Non-pigmented ciliary epithelial cell (primary cell): Measurements from ENCODE around the gene COL4A6.
"Not testable (repeated sequence)": the region's sequence is repeated elsewhere in the genome, so short reads cannot be mapped to it uniquely, and the experiment has no call there.

Source experiments
- DNase-seq: peaks from one replicate; pipeline ENCODE4 v3.0.0-alpha.2; 2010; ENCODE audit warnings: low read depth

Gene COL4A6

DNA sequence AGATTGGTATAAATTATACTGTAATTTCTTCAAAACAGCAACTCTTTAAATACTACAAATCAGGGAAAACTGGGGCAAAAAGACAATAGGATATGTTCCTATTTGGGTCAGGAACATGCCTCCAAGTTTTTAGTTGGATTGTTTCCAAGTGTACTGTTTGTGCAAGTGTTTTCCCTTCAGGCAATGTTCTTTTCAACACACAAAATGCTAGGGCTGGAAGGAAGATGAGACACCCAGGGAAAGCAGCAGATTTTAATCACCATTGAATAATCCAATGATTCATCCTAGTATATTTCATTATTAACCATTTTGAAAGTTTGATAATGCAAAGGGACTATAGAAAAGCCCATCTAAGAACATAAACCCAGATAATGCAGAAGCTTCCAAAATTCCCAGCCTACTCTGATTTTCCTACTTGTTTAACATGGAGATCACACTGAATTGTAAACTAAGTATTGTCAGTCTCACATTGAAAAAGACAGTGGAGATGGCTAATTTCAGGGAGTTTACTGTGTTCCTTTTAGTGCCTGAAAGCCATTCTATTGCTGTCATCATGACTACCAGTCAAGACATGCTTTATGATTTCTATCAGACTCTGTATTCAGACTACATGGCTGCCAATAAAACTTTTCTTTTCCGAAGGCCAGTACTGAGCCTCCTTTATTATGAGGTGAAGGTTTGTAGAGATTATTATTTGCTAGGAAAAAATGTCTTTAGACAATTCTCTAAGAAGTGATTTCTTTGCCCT is 38.6 kb downstream of the COL4A6 start:
- no peak for DNase-seq

GRCh38 chrX:108397627-108398391 is 40.4 kb downstream of the COL4A6 start:
- DNase-seq = no peak

GRCh38 chrX:108396986-108397385 is 41.2 kb downstream of the COL4A6 start:
- no peak for DNase-seq

- DNase-seq = no peak
Observed at GRCh38 chrX:108396188-108396891, 41.9 kb downstream of the COL4A6 start.

GRCh38 chrX:108390976-108391717 is 47.1 kb downstream of the COL4A6 start:
- DNase-seq = not testable (repeated sequence)

GRCh38 chrX:108384783-108385182 is 53.4 kb downstream of the COL4A6 start:
- DNase-seq = no peak

- DNase-seq = no peak
Observed at GRCh38 chrX:108380222-108380621, 58.0 kb downstream of the COL4A6 start.

GRCh38 chrX:108376821-108377220 is 61.4 kb downstream of the COL4A6 start:
- DNase-seq = not testable (repeated sequence)

GRCh38 chrX:108375591-108375990 is 62.6 kb downstream of the COL4A6 start:
- not testable (repeated sequence) for DNase-seq

DNA sequence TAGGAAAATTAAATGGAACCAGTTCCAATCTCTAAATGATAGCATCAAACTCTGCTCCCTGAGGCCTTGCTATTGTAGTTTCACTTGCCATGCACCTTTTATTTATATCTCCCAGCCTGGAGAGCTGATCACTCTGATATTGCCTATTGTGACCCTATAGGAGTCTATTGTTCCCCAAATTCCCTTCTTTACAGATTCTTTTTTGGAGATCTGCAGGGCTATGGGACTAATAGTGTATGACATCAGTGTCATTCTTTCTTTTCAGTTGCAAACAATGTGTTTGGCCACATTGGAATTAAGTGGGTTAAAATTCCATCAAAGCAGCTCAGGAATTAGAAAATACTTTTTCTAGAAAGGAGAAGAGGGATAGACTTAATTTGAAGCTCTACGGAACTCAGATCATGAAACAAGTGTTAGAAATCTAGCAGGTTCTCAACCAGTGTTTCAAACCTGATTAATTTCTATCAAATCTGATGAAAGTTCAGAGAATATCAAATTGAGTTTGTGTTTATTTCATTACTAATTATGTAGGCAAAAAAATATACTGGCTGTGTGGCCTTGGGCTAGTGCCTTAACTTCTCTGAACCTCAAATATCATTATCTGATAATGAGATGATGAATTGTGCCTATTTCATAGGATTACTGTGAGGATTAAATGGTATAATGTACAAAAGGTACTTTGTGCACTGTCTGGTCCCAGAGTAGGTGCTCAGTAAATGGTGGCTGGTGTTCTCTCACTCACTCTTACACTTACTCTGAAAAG is 71.4 kb downstream of the COL4A6 start:
- DNase-seq = no peak

- no peak for DNase-seq
Observed at GRCh38 chrX:108362026-108362425, 76.2 kb downstream of the COL4A6 start.

GRCh38 chrX:108361316-108361715 is 76.9 kb downstream of the COL4A6 start:
- DNase-seq = no peak

- no peak for DNase-seq
Observed at GRCh38 chrX:108359806-108360602, 78.2 kb downstream of the COL4A6 start.

GRCh38 chrX:108353452-108353851 is 84.8 kb downstream of the COL4A6 start:
- DNase-seq = no peak

- DNase-seq = no peak
Observed at GRCh38 chrX:108349210-108349609, 89.0 kb downstream of the COL4A6 start.

DNA sequence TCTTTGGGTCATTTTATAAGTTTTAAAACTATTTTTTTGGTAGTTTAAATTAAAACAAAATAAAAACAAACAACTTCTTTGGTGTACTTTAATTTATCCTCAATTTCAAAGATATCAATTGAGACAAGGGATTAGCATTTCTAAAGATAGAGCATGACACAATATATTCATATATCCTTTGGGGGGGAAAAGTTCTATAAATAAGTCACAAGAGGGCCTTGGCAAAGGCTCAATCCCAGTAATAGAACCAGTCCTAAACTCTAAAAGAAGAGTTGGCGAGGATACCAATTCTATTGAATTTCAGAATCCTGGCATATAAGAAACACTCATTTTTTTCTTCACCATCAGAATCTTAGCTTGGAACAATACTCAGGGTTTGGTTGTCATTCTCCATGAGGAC is 89.7 kb downstream of the COL4A6 start:
- no peak for DNase-seq

- DNase-seq = no peak
Observed at GRCh38 chrX:108347800-108348199, 90.4 kb downstream of the COL4A6 start.

DNA sequence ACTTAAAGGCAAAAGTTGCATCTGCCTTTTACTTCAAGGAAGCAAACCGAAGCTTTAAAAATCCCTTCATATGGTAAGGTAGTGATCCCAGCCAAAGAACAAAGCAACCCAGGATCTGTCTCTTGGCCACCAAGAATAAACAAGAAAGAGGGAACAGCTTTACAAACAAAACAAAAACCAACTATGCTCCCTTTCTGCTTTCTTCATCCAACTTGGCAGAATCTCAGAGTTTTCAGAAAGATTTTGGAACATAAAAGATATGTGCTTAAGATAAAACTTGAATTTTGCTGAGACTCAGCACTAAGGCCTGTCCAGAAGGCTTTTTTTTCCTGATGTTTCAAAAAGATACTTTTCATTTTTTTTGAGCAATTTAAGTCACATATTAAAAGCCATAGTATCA is 94.0 kb downstream of the COL4A6 start:
- DNase-seq = no peak

DNA sequence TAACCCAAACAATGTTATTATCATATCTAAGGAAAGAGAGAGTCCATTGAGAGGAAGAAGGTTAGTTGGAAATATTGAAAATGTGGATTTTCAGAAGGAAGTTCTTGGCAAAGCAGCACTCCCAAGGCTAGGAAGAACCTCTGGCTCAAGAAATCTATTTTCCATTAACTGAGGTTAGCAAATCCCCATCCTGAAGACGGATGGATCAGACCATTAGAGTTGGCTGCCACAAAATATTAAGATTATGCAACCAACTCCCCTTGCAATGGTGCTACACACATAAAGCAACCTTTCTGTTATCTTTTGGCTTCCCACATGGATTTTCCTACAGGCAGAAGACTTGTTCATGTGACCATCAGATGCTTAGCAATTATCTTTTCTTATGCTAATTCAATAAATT is 96.3 kb downstream of the COL4A6 start:
- DNase-seq = no peak

GRCh38 chrX:108332281-108332680 is 105.9 kb downstream of the COL4A6 start:
- DNase-seq = no peak
